CD4-positive, CD25-positive, alpha-beta regulatory T cell (primary cell): ENCODE results near the gene MSANTD1. TPM values are rescaled to one million over a fixed set of nuclear protein-coding genes. Genes with fewer than 3 reads are reported as not detected.

ENCODE experiments used
- ATAC-seq, 2 donors: fragments of 150-1000 bp; cut with Tn5 transposase; one replicate each; pipeline ENCODE4 v1.10.0; 2021; ENCODE audit warnings: low read depth in 2 of 2, moderate number of reproducible peaks in 2 of 2, moderate library complexity in 1 of 2
- DNase-seq, 3 donors: peaks; one replicate each; pipeline versions ENCODE4 v3.0.0 to v3.0.0-alpha.2; 2012 to 2022; ENCODE audit warnings: mixed read lengths in 1 of 3
- H3K27ac ChIP-seq: one replicate; pipeline ENCODE4 v1.7.0; 2013; ENCODE audit warnings: mild to moderate bottlenecking, low read length; ENCODE audit not compliant: insufficient read depth, poor library complexity, severe bottlenecking
- H3K27me3 ChIP-seq: one replicate; pipeline ENCODE4 v1.7.0; 2013; ENCODE audit warnings: low read length; ENCODE audit not compliant: control insufficient read depth, insufficient read depth
- H3K36me3 ChIP-seq: one replicate; pipeline ENCODE4 v1.7.0; 2013; ENCODE audit warnings: mild to moderate bottlenecking, low read length, moderate library complexity; ENCODE audit not compliant: control insufficient read depth, insufficient read depth
- H3K4me1 ChIP-seq: 2 replicates; pipeline ENCODE4 v1.7.0; 2013; ENCODE audit warnings: mild to moderate bottlenecking, low read length; ENCODE audit not compliant: insufficient read depth, control insufficient read depth, poor library complexity, severe bottlenecking
- H3K4me3 ChIP-seq: one replicate; pipeline ENCODE4 v1.7.0; 2013; ENCODE audit warnings: low read depth, mild to moderate bottlenecking, low read length, moderate library complexity
- H3K9me3 ChIP-seq, 2 experiments: 1 replicate in 1 of 2; 2 replicates in 1 of 2; pipeline ENCODE4 v1.7.0; 2013; ENCODE audit warnings: low read length in 2 of 2, mild to moderate bottlenecking in 1 of 2, moderate library complexity in 1 of 2; ENCODE audit not compliant: control insufficient read depth in 2 of 2
- H3K27ac Mint-ChIP-seq, 3 donors: one replicate each; pipeline ENCODE4 v1.8.0; 2020 to 2022; ENCODE audit warnings: mild to moderate bottlenecking in 3 of 3, mixed read lengths in 3 of 3, moderate library complexity in 2 of 3
- H3K27me3 Mint-ChIP-seq: one replicate; pipeline ENCODE4 v1.8.0; 2022; ENCODE audit warnings: mild to moderate bottlenecking, mixed read lengths
- H3K36me3 Mint-ChIP-seq: one replicate; pipeline ENCODE4 v1.8.0; 2020; ENCODE audit warnings: mixed read lengths
- H3K4me1 Mint-ChIP-seq, 4 donors: one replicate each; pipeline ENCODE4 v1.8.0; 2020 to 2022; ENCODE audit warnings: mixed read lengths in 4 of 4, mild to moderate bottlenecking in 1 of 4
- H3K4me3 Mint-ChIP-seq, 4 donors: one replicate each; pipeline ENCODE4 v1.8.0; 2020 to 2022; ENCODE audit warnings: mild to moderate bottlenecking in 4 of 4, mixed read lengths in 4 of 4, moderate library complexity in 3 of 4
- H3K9me3 Mint-ChIP-seq, 7 donors: one replicate each; pipeline ENCODE4 v1.8.0; 2020 to 2022; ENCODE audit warnings: mixed read lengths in 7 of 7, mild to moderate bottlenecking in 3 of 7, moderate library complexity in 2 of 7
- polyA plus RNA-seq, 4 donors: library from polyadenylated mRNA; unstranded; fragments of 300-500 nt; fragmentation: Illumina TruSeq; gene quantifications; one replicate each; pipeline ENCODE4 v1.2.3, GENCODE V29; 2021
- total RNA-seq: library from RNA; stranded (reverse); gene quantifications from one replicate; pipeline ENCODE4 v1.2.3, GENCODE V29; 2022

Gene MSANTD1
- total and polyA plus RNA-seq, 5 donors from 2014 or later: 0.05 to 2.0 (median 0.22) TPM; not detected in 2

DNA sequence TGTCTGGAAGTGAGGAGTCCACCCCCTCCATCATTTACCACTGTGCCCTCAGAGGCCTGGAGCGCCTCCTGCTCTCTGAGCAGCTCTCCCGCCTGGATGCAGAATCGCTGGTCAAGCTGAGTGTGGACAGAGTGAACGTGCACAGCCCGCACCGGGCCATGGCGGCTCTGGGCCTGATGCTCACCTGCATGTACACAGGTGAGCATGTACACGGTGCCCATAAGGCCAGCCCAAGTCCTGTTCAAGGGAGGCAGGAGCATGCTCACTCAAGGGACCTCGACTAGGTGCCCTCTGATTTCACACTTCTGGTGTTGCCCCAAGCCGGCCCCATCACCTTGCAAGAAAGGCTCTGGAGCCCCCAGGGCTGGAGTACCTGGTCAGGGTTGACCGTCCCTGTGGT lies 13.4 kb upstream of the MSANTD1 start:
- ATAC-seq: no peak
- H3K27me3 Mint-ChIP-seq: no peaks in the 10 kb centered on the region
- H3K4me3 Mint-ChIP-seq: no peak overlapping the region
- H3K4me1 Mint-ChIP-seq: peaks cover 0 to 3% (median 0%) of the 10 kb centered on the region in 4 donors
- H3K27ac Mint-ChIP-seq: no peak overlapping the region
- H3K9me3 ChIP-seq: no peaks in the 10 kb centered on the region
- peaks cover 83% of the 10 kb centered on the region for H3K36me3 ChIP-seq
- no peaks in the 10 kb centered on the region for H3K4me1 ChIP-seq
- no peak overlapping the region for H3K4me3 ChIP-seq
- H3K27ac ChIP-seq: no peak overlapping the region
- no peaks in the 10 kb centered on the region for H3K9me3 Mint-ChIP-seq
- H3K27me3 ChIP-seq: no peaks in the 10 kb centered on the region
- DNase-seq: no peak
- H3K36me3 Mint-ChIP-seq: peaks cover 33% of the 10 kb centered on the region

DNA sequence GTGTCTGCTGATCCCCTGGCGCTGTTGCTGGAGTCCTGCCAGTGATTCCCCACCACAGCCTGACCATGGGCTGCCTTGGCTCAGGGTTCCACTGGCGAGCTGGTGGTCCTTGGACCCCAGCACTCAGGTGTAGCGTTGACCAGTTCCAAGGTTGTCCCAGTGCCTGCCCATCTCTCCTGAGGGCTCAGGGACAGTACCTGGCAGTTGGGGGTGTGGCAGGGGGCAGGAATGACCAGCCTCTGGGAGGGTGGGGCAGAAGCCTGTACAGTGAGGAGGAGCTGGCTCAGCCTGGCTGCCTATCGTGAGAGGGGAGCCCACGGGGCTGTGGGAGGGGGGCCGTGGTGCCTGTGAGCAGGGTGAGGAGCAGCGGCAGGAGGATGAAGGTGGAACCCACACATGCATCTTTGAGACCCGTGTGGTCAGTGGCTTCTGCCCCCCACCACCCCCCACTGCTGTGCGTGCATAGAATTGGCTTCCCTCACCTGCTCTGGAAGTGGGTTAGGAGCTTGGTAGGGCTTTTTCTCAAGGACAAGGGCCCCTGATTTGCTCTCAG lies 12.6 kb upstream of the MSANTD1 start:
- Mint-ChIP-seq H3K36me3 (peaks cover 38% of the 10 kb centered on the region), H3K9me3 (no peaks in the 10 kb centered on the region), H3K27ac (no peak overlapping the region), H3K27me3 (no peaks in the 10 kb centered on the region), H3K4me3 (no peak overlapping the region), H3K4me1 (peaks cover 0 to 3% (median 0%) of the 10 kb centered on the region in 4 donors)
- Histone ChIP-seq H3K27me3 (no peaks in the 10 kb centered on the region), H3K36me3 (peaks cover 82% of the 10 kb centered on the region), H3K4me1 (no peaks in the 10 kb centered on the region), H3K9me3 (no peaks in the 10 kb centered on the region), H3K27ac (no peak overlapping the region), H3K4me3 (no peak overlapping the region)
- no peak for ATAC-seq
- DNase-seq: no peak

DNA sequence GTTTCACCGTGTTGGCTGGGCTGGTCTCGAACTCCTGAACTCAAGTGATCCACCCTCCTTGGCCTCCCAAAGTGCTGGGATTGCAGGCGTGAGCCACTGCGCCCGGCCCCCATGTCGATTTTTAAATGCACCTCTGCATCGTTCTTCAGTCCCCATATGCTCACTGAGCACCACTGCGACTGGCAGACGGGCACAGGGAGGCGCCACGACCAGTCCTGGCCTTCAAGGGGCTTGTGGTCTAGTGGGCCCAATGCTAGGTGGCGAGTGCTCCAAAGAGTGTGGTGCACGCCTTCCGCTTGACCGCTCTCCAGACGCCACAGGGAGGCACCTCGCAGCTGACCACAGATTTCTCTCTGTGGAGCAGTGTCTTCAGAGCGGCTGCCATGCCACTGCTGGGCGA lies 11.7 kb upstream of the MSANTD1 start:
- H3K36me3 Mint-ChIP-seq: peaks cover 37% of the 10 kb centered on the region

DNA sequence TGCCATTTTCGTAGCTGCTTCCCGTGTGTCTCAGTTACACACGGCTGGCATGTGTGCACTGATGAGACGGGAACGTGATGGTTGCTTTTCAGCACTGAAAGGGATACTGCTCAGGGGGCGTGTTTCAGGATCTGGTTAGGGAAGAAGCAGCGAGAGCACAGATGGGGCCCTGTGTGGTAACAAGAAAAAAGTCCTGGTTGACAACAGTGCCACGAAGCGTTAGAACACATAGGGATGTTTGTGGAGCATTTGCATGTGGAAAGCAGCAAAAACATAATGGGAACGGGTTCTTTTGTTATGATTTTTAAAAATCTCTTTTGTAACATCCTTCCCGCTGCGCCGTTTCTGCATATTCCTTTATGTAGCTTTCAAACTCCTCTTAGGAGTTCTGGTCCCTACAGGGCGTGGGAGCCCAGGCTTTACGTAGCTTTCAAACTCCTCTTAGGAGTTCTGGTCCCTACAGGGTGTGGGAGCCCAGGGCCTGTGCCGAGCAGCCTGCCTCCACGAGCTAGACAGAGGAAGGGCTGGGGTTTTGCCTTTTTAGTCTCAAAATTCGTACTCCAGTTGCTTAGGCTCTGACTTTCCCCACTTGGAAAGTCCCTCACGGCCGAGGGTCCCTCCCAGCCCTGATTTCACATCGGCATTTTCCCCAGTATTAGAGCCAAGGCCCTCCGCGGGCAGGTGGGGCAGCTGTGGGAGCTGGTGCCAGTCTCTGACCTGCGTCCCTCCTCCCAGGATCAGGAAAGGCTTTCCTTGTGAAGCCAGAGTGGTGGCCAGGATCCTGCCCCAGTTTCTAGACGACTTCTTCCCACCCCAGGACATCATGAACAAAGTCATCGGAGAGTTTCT lies 11.0 kb upstream of the MSANTD1 start:
- H3K9me3 Mint-ChIP-seq: no peaks in the 10 kb centered on the region
- Histone ChIP-seq H3K4me3 (no peak overlapping the region), H3K36me3 (peaks cover 66% of the 10 kb centered on the region), H3K27ac (no peak overlapping the region), H3K4me1 (peaks cover 3% of the 10 kb centered on the region), H3K9me3 (no peaks in the 10 kb centered on the region), H3K27me3 (no peaks in the 10 kb centered on the region)
- peaks cover 0 to 10% (median 5%) of the 10 kb centered on the region in 4 donors for H3K4me1 Mint-ChIP-seq
- ATAC-seq (no peak), DNase-seq (no peak)
- H3K27me3 Mint-ChIP-seq: no peaks in the 10 kb centered on the region
- H3K4me3 Mint-ChIP-seq: no peak overlapping the region
- peaks cover 40% of the 10 kb centered on the region for H3K36me3 Mint-ChIP-seq
- peak overlapping the region in 2 of 3 donors; percentile 55 to 65 for H3K27ac Mint-ChIP-seq

More for the DNA sequence above, 11.7 kb upstream of the MSANTD1 start:
- Mint-ChIP-seq H3K27ac (peak overlapping the region in 2 of 3 donors; percentile 55 to 65), H3K4me1 (peaks cover 0 to 3% (median under 1%) of the 10 kb centered on the region in 4 donors), H3K9me3 (no peaks in the 10 kb centered on the region), H3K27me3 (no peaks in the 10 kb centered on the region), H3K4me3 (no peak overlapping the region)
- Histone ChIP-seq H3K27me3 (no peaks in the 10 kb centered on the region), H3K9me3 (no peaks in the 10 kb centered on the region), H3K4me3 (no peak overlapping the region), H3K4me1 (no peaks in the 10 kb centered on the region), H3K36me3 (peaks cover 73% of the 10 kb centered on the region), H3K27ac (no peak overlapping the region)
- no peak for ATAC-seq
- no peak for DNase-seq

DNA sequence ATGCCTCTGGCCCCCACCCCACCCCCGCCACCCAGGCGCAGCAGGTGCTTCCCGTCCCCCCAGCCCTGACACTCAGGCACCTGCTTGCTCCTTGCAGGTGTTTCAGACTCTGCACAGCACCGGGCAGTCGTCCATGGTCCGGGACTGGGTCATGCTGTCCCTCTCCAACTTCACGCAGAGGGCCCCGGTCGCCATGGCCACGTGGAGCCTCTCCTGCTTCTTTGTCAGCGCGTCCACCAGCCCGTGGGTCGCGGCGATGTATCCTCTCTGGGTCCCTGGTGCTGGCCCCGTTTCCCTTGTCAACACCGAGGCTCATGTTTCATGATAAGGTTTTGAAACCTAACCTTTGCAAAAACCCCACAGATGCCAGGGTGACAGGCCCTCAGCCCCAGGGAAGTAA lies 10.2 kb upstream of the MSANTD1 start:
- Histone ChIP-seq H3K27me3 (no peaks in the 10 kb centered on the region), H3K36me3 (peaks cover 58% of the 10 kb centered on the region), H3K9me3 (no peaks in the 10 kb centered on the region), H3K4me3 (no peak overlapping the region), H3K4me1 (peaks cover 6% of the 10 kb centered on the region), H3K27ac (no peak overlapping the region)
- no peak for DNase-seq
- no peaks in the 10 kb centered on the region for H3K27me3 Mint-ChIP-seq
- no peak for ATAC-seq
- H3K4me3 Mint-ChIP-seq: no peak overlapping the region
- H3K36me3 Mint-ChIP-seq: peaks cover 39% of the 10 kb centered on the region
- peaks cover 0 to 14% (median 12%) of the 10 kb centered on the region in 4 donors for H3K4me1 Mint-ChIP-seq
- H3K9me3 Mint-ChIP-seq: no peaks in the 10 kb centered on the region
- peak overlapping the region in 1 of 3 donors; percentile 20 for H3K27ac Mint-ChIP-seq

DNA sequence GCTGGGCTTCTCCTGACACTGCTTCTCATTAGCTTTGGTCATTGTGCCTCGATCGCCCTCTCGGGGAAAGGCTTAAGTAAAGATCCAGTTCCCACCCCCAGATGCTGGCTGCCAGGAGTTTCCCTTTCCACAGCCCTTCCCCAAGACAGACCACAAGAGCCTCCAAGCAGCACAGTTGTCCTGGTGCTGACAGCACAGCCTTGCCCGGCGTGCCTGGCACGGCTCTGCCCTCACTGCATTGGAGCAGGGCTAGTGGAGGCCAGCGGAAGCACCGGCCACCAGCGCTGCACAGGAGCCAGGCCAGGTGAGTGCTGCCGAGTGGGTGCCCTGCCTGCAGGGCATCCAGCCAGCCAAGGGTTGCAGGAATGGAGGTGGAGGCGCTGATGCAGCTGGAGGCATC lies 9.7 kb upstream of the MSANTD1 start:
- H3K27me3 ChIP-seq: no peaks in the 10 kb centered on the region
- Mint-ChIP-seq H3K27ac (no peak overlapping the region), H3K27me3 (no peaks in the 10 kb centered on the region), H3K4me1 (peaks cover 0 to 16% (median 12%) of the 10 kb centered on the region in 4 donors), H3K9me3 (no peaks in the 10 kb centered on the region), H3K36me3 (peaks cover 36% of the 10 kb centered on the region), H3K4me3 (no peak overlapping the region)
- H3K36me3 ChIP-seq: peaks cover 53% of the 10 kb centered on the region
- no peak overlapping the region for H3K4me3 ChIP-seq
- ATAC-seq (no peak), DNase-seq (no peak)
- no peaks in the 10 kb centered on the region for H3K9me3 ChIP-seq
- peaks cover 6% of the 10 kb centered on the region for H3K4me1 ChIP-seq
- H3K27ac ChIP-seq: no peak overlapping the region

DNA sequence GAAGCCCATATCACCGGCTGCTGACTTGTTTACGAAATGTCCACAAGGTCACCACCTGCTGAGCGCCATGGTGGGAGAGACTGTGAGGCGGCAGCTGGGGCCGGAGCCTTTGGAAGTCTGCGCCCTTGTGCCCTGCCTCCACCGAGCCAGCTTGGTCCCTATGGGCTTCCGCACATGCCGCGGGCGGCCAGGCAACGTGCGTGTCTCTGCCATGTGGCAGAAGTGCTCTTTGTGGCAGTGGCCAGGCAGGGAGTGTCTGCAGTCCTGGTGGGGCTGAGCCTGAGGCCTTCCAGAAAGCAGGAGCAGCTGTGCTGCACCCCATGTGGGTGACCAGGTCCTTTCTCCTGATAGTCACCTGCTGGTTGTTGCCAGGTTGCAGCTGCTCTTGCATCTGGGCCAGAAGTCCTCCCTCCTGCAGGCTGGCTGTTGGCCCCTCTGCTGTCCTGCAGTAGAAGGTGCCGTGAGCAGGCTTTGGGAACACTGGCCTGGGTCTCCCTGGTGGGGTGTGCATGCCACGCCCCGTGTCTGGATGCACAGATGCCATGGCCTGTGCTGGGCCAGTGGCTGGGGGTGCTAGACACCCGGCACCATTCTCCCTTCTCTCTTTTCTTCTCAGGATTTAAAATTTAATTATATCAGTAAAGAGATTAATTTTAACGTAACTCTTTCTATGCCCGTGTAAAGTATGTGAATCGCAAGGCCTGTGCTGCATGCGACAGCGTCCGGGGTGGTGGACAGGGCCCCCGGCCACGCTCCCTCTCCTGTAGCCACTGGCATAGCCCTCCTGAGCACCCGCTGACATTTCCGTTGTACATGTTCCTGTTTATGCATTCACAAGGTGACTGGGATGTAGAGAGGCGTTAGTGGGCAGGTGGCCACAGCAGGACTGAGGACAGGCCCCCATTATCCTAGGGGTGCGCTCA lies 8.7 kb upstream of the MSANTD1 start:
- ATAC-seq (no peak), DNase-seq (no peak)
- H3K27me3 Mint-ChIP-seq: no peaks in the 10 kb centered on the region
- H3K4me3 ChIP-seq: no peak overlapping the region
- H3K27me3 ChIP-seq: no peaks in the 10 kb centered on the region
- H3K9me3 ChIP-seq: no peaks in the 10 kb centered on the region
- H3K4me1 Mint-ChIP-seq: peaks cover 0 to 16% (median 12%) of the 10 kb centered on the region in 4 donors
- no peak overlapping the region for H3K27ac ChIP-seq
- H3K9me3 Mint-ChIP-seq: no peaks in the 10 kb centered on the region
- peak overlapping the region in 1 of 3 donors; percentile 43 for H3K27ac Mint-ChIP-seq
- H3K36me3 ChIP-seq: peaks cover 45% of the 10 kb centered on the region
- H3K36me3 Mint-ChIP-seq: peaks cover 29% of the 10 kb centered on the region
- peaks cover 6% of the 10 kb centered on the region for H3K4me1 ChIP-seq
- H3K4me3 Mint-ChIP-seq: no peak overlapping the region
